ENCODE data around the gene PRKN. TPM values are rescaled to one million over a fixed set of nuclear protein-coding genes. Genes with fewer than 3 reads are reported as not detected.
"Not testable (repeated sequence)": the region's sequence is repeated elsewhere in the genome, so short reads cannot be mapped to it uniquely, and the experiment has no call there.

The PRKN gene
- total RNA-seq, 1 donor = 6.1 TPM

- Histone ChIP-seq H3K9me3 (ENCODE audit: low read depth, low read length) (no peaks in the 10 kb centered on the region), H3K4me3 (ENCODE audit: low read length) (no peak overlapping the region), H3K27me3 (ENCODE audit: insufficient read depth, low read length) (no peaks in the 10 kb centered on the region), H3K4me1 (ENCODE audit: insufficient read depth, low read length) (no peaks in the 10 kb centered on the region)
Observed at GRCh38 chr6:162700966-162701365, 26.6 kb downstream of the PRKN start.

DNA sequence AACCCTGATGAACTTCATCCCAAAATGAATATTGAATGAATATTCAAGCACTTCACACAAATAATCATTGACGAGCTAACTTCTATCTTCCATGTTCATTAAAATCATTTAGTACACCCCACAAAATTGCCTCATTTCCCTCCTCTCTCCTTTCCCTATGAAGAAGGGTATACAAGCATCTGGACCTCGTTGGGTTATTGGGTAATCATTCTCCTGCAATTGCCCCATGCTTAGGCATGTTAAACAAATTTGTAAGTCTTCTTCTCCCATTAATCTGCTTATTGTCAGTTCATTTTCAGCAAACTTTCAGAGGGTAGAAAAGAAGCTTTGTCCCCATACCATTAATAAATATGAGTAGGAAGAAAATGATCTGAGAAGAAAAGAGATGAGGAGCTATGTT is 27.6 kb downstream of the PRKN start:
- H3K4me1 ChIP-seq (ENCODE audit: insufficient read depth, low read length) = no peaks in the 10 kb centered on the region
- H3K4me3 ChIP-seq (ENCODE audit: low read length) = no peak overlapping the region
- no peaks in the 10 kb centered on the region for H3K9me3 ChIP-seq (ENCODE audit: low read depth, low read length)
- H3K27me3 ChIP-seq (ENCODE audit: insufficient read depth, low read length) = no peaks in the 10 kb centered on the region

- Histone ChIP-seq H3K4me1 (ENCODE audit: insufficient read depth, low read length) (no peaks in the 10 kb centered on the region), H3K9me3 (ENCODE audit: low read depth, low read length) (no peaks in the 10 kb centered on the region), H3K4me3 (ENCODE audit: low read length) (no peak overlapping the region), H3K27me3 (ENCODE audit: insufficient read depth, low read length) (no peaks in the 10 kb centered on the region)
Observed at GRCh38 chr6:162698440-162698839, 29.1 kb downstream of the PRKN start.

GRCh38 chr6:162697872-162698403 is 29.6 kb downstream of the PRKN start:
- no peak overlapping the region for H3K4me3 ChIP-seq (ENCODE audit: low read length)
- H3K4me1 ChIP-seq (ENCODE audit: insufficient read depth, low read length) = no peaks in the 10 kb centered on the region
- no peaks in the 10 kb centered on the region for H3K9me3 ChIP-seq (ENCODE audit: low read depth, low read length)
- H3K27me3 ChIP-seq (ENCODE audit: insufficient read depth, low read length) = no peaks in the 10 kb centered on the region

- Histone ChIP-seq H3K27me3 (ENCODE audit: insufficient read depth, low read length) (no peaks in the 10 kb centered on the region), H3K4me1 (ENCODE audit: insufficient read depth, low read length) (no peaks in the 10 kb centered on the region), H3K9me3 (ENCODE audit: low read depth, low read length) (no peaks in the 10 kb centered on the region), H3K4me3 (ENCODE audit: low read length) (no peak overlapping the region)
Observed at GRCh38 chr6:162690158-162690557, 37.4 kb downstream of the PRKN start.

DNA sequence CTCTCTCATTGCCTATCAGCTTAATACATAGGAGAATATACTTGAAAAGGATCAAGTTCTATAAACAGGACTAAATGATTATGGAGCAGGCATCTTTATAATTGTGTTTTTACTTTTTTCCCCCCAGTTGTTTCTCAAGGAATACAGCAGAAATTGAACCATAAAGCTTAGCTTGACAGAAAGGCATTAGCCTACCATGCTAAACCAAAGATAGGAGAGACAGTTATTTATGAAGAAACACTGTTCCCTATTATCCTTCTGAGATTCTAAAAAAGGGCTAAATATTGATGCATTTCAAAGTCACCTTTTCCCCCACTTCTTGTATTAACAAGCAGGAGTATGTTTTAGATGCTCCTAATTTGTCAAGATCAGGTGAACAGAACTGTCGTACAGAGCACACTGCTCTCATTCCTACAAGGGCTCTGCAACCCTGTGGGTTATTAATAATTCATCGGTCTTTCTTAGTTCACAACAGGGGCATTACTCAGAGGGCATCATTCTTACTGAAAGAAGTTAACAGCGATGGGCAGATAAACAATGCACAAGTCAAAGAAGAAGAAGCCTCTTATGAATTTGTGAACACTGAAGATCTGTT is 38.7 kb downstream of the PRKN start:
- no peak overlapping the region for H3K4me3 ChIP-seq (ENCODE audit: low read length)
- no peaks in the 10 kb centered on the region for H3K27me3 ChIP-seq (ENCODE audit: insufficient read depth, low read length)
- no peaks in the 10 kb centered on the region for H3K9me3 ChIP-seq (ENCODE audit: low read depth, low read length)
- no peaks in the 10 kb centered on the region for H3K4me1 ChIP-seq (ENCODE audit: insufficient read depth, low read length)

GRCh38 chr6:162685586-162685985 is 42.0 kb downstream of the PRKN start:
- no peaks in the 10 kb centered on the region for H3K4me1 ChIP-seq (ENCODE audit: insufficient read depth, low read length)
- no peaks in the 10 kb centered on the region for H3K27me3 ChIP-seq (ENCODE audit: insufficient read depth, low read length)
- H3K9me3 ChIP-seq (ENCODE audit: low read depth, low read length) = no peaks in the 10 kb centered on the region
- no peak overlapping the region for H3K4me3 ChIP-seq (ENCODE audit: low read length)

DNA sequence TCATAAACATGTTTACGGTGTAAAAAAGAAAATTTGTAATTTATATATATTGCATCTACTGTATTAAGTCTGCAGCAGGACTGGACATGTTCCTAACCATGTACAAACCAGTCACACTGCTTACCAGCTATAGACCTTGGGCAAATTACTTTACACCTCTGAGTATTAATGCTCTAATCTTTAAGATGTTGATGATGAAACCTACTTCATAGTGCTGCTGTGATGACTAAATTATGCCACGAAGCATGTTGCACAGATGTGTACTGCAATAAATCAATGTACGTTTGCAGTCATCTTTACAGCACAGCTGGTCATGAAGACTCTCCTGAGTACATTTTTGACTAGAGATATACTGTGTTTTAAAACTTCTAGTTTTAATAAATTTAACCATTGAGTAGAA is 42.6 kb downstream of the PRKN start:
- H3K4me1 ChIP-seq (ENCODE audit: insufficient read depth, low read length) = no peaks in the 10 kb centered on the region
- no peaks in the 10 kb centered on the region for H3K27me3 ChIP-seq (ENCODE audit: insufficient read depth, low read length)
- H3K4me3 ChIP-seq (ENCODE audit: low read length) = no peak overlapping the region

GRCh38 chr6:162684052-162684451 is 43.5 kb downstream of the PRKN start:
- Histone ChIP-seq H3K4me3 (ENCODE audit: low read length) (no peak overlapping the region), H3K9me3 (ENCODE audit: low read depth, low read length) (no peaks in the 10 kb centered on the region), H3K4me1 (ENCODE audit: insufficient read depth, low read length) (no peaks in the 10 kb centered on the region), H3K27me3 (ENCODE audit: insufficient read depth, low read length) (no peaks in the 10 kb centered on the region)

More for the DNA sequence above, 42.6 kb downstream of the PRKN start:
- H3K9me3 ChIP-seq (ENCODE audit: low read depth, low read length) = no peaks in the 10 kb centered on the region

DNA sequence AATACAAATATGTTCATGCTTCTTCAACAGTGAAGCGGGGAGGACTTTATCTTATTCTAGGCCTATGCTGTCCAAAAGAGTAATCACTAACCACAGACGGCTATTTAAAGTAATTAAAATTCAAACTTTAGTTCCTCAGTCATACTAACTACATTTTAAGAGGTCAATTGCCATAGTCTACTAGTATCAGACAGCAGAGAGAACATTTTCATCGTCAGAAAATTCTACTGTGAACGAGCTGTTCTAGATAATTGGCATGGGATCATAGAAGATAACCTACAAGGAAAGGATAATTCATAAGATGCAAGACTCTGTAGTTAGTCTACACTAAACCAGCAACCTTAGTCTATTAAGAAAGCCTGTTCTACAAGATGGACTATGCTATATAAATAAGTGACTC is 44.4 kb downstream of the PRKN start:
- Histone ChIP-seq H3K4me3 (ENCODE audit: low read length) (no peak overlapping the region), H3K27me3 (ENCODE audit: insufficient read depth, low read length) (no peaks in the 10 kb centered on the region), H3K4me1 (ENCODE audit: insufficient read depth, low read length) (no peaks in the 10 kb centered on the region), H3K9me3 (ENCODE audit: low read depth, low read length) (no peaks in the 10 kb centered on the region)

- Histone ChIP-seq H3K4me3 (ENCODE audit: low read length) (no peak overlapping the region), H3K9me3 (ENCODE audit: low read depth, low read length) (no peaks in the 10 kb centered on the region), H3K4me1 (ENCODE audit: insufficient read depth, low read length) (no peaks in the 10 kb centered on the region), H3K27me3 (ENCODE audit: insufficient read depth, low read length) (no peaks in the 10 kb centered on the region)
Observed at GRCh38 chr6:162681447-162681846, 46.1 kb downstream of the PRKN start.

- no peaks in the 10 kb centered on the region for H3K4me1 ChIP-seq (ENCODE audit: insufficient read depth, low read length)
- H3K9me3 ChIP-seq (ENCODE audit: low read depth, low read length) = no peaks in the 10 kb centered on the region
- no peaks in the 10 kb centered on the region for H3K27me3 ChIP-seq (ENCODE audit: insufficient read depth, low read length)
- no peak overlapping the region for H3K4me3 ChIP-seq (ENCODE audit: low read length)
Observed at GRCh38 chr6:162680871-162681270, 46.7 kb downstream of the PRKN start.

DNA sequence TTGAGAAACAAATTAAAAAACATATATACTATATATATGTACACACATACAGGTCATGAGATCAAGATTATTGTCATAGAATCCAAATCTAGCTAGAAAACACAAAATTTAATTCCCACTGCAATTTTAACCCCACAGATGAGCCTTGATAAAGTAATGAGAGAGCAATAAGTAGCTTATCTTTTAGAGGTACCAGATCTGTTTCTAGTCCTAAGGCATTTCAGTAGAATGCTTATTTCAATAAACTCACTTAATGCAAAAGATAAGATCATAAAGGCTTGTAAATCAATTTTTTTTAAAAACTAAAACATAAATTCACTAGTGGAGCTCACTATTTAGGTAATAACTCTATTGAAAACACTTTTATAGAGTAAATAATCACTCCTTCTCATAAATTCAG is 47.2 kb downstream of the PRKN start:
- Histone ChIP-seq H3K4me1 (ENCODE audit: insufficient read depth, low read length) (no peaks in the 10 kb centered on the region), H3K4me3 (ENCODE audit: low read length) (no peak overlapping the region), H3K9me3 (ENCODE audit: low read depth, low read length) (no peaks in the 10 kb centered on the region), H3K27me3 (ENCODE audit: insufficient read depth, low read length) (no peaks in the 10 kb centered on the region)

DNA sequence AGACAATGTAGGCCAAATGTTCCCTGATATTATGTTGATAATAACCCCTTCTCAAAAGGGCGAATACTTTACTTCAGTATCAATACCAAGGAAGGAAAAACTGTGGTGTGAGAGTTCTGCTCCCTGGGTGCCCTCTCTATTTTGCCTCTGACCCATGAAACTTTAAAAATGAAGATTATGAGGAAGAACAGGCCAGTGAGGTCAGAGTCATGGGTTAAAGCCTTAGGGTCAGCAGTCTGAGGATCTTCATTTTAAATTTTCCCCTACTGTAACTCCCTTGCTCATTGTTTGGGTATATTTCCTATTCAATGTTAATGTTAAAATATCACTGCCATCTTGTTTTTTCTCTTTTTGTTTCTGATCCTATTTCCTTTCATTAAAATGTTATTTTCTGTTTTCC is 47.9 kb downstream of the PRKN start:
- no peak overlapping the region for H3K4me3 ChIP-seq (ENCODE audit: low read length)
- H3K9me3 ChIP-seq (ENCODE audit: low read depth, low read length) = no peaks in the 10 kb centered on the region
- no peaks in the 10 kb centered on the region for H3K4me1 ChIP-seq (ENCODE audit: insufficient read depth, low read length)
- no peaks in the 10 kb centered on the region for H3K27me3 ChIP-seq (ENCODE audit: insufficient read depth, low read length)

GRCh38 chr6:162678896-162679295 is 48.7 kb downstream of the PRKN start:
- not testable (repeated sequence) for H3K4me1 ChIP-seq (ENCODE audit: insufficient read depth, low read length); H3K9me3 ChIP-seq (ENCODE audit: low read depth, low read length); H3K27me3 ChIP-seq (ENCODE audit: insufficient read depth, low read length); H3K4me3 ChIP-seq (ENCODE audit: low read length)

DNA sequence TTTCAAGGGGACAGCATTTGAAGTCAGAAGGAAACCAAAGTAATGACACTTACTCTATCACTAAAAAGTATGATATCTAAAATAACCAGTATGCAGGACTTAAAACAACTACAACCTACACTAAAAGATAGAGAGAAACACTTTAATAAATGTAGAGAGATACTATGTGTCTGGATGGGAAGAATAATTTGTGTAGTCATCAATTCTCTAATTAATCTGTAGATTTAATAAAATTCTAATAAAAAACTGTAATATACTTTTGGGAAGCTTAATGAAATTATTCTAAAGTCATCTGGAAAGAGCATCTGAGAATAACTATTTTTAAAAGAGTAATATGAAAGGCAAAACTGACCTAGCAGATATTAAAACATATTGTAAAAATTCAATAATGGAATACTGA is 52.1 kb downstream of the PRKN start:
- Histone ChIP-seq H3K9me3 (ENCODE audit: low read depth, low read length) (no peaks in the 10 kb centered on the region), H3K4me3 (ENCODE audit: low read length) (no peak overlapping the region), H3K4me1 (ENCODE audit: insufficient read depth, low read length) (no peaks in the 10 kb centered on the region), H3K27me3 (ENCODE audit: insufficient read depth, low read length) (no peaks in the 10 kb centered on the region)
